Smooth muscle cell (in vitro differentiated cells): ENCODE results near the gene CBL. TPM values are rescaled to one million over a fixed set of nuclear protein-coding genes. Genes with fewer than 3 reads are reported as not detected.

Experiments
- DNase-seq: peaks from one replicate; lab custom pipeline; 2025; ENCODE audit not compliant: unreplicated experiment; lab: John Stamatoyannopoulos, UW
- H2AFZ ChIP-seq: fragments of 200-600 bp; sonication (generic); 2 replicates; pipeline ENCODE4 v1.6.0; 2016; ENCODE audit warnings: antibody characterized with exemption, low read depth, mild to moderate bottlenecking
- H3F3A ChIP-seq: fragments of 200-600 bp; sonication (generic); 2 replicates; pipeline ENCODE4 v1.6.0; 2017; ENCODE audit warnings: antibody characterized with exemption, low read depth
- H3K27ac ChIP-seq: fragments of 200-600 bp; sonication (generic); 2 replicates; pipeline ENCODE4 v1.5.1; 2016; ENCODE audit warnings: low read depth, mild to moderate bottlenecking
- H3K27me3 ChIP-seq: fragments of 200-600 bp; sonication (generic); 2 replicates; pipeline ENCODE4 v1.6.1; 2016; ENCODE audit warnings: low read depth, mild to moderate bottlenecking
- H3K36me3 ChIP-seq: fragments of 200-600 bp; sonication (generic); 2 replicates; pipeline ENCODE4 v1.5.1; 2016; ENCODE audit warnings: low read depth
- H3K4me1 ChIP-seq: fragments of 200-600 bp; sonication (generic); 2 replicates; pipeline ENCODE4 v1.5.1; 2016; ENCODE audit warnings: low read depth
- H3K4me2 ChIP-seq: fragments of 200-600 bp; sonication (generic); 2 replicates; pipeline ENCODE4 v1.6.0; 2016; ENCODE audit warnings: mild to moderate bottlenecking
- H3K4me3 ChIP-seq: fragments of 200-600 bp; sonication (generic); 2 replicates; pipeline ENCODE4 v1.5.1; 2016; ENCODE audit warnings: mild to moderate bottlenecking
- H3K79me2 ChIP-seq: fragments of 200-600 bp; sonication (generic); 2 replicates; pipeline ENCODE4 v1.6.0; 2016; ENCODE audit warnings: low read depth, mild to moderate bottlenecking
- H3K9ac ChIP-seq: fragments of 200-600 bp; sonication (generic); 2 replicates; pipeline ENCODE4 v1.6.0; 2016; ENCODE audit warnings: low read depth
- H3K9me3 ChIP-seq: fragments of 200-600 bp; sonication (generic); replicated peaks from 2 replicates; pipeline ENCODE4 v1.5.1; 2016; ENCODE audit warnings: low read depth
- H4K20me1 ChIP-seq: fragments of 200-600 bp; sonication (generic); 2 replicates; pipeline ENCODE4 v1.6.0; 2016; ENCODE audit warnings: low read depth
- WGBS: methylation state at CpG from one replicate; pipeline ENCODE4 v1.1.7; 2016; ENCODE audit warnings: low lambda C conversion rate; 5-methylcytosine and 5-hydroxymethylcytosine counted together
- polyA plus RNA-seq: library from polyadenylated mRNA; unstranded; fragments of >200 nt; fragmentation: Nextera tagmentation; extraction: Ambion mirVana; gene quantifications from 2 replicates; pipeline ENCODE4 v1.2.1, GENCODE V29; 2016
- total RNA-seq: library from RNA; depleted of rRNA; stranded (reverse); fragments of >200 nt; gene quantifications from 2 replicates; pipeline ENCODE4 v1.2.3, GENCODE V29; 2014
- TF ChIP-seq, protein P1 (sequence below): fragments of 200-600 bp; sonication (generic); IDR thresholded peaks from 2 replicates; pipeline ENCODE4 v1.5.1; 2017; ENCODE audit warnings: borderline replicate concordance, mild to moderate bottlenecking, antibody characterized with exemption; ENCODE audit not compliant: insufficient read depth, poor library complexity, severe bottlenecking

The CBL gene
- total and polyA plus RNA-seq, 2 experiments from 2014 or later, result 5.0 to 18.9 TPM

DNA sequence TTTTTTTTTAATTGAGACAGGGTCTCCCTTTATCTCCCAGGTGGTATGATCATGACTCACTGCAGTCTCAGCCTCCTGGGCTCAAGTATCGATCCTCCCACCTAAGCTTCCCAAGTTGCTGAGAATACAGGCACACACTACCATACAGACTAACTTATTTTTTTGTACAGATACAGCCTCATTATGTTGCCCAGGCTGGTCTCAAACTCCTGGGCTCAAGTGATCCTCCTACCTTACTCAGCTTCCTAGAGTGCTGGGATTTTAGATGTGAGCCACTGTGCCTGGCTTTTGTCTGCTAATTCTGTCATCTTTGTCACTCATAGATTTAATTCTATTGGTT, 43.5 kb downstream of the CBL start:
- Histone ChIP-seq H3K27me3 (no peaks in the 10 kb centered on the region), H3K79me2 (peaks cover 20% of the 10 kb centered on the region), H2AFZ (no peak overlapping the region), H3K9ac (no peak overlapping the region), H3K4me1 (no peaks in the 10 kb centered on the region), H3K36me3 (no peaks in the 10 kb centered on the region), H3F3A (no peaks in the 10 kb centered on the region), H3K9me3 (no peaks in the 10 kb centered on the region), H3K4me2 (no peak overlapping the region), H3K27ac (no peak overlapping the region), H3K4me3 (no peak overlapping the region), H4K20me1 (peaks cover 47% of the 10 kb centered on the region)
- DNase-seq, result no peak
- TF ChIP-seq, protein P1, sequence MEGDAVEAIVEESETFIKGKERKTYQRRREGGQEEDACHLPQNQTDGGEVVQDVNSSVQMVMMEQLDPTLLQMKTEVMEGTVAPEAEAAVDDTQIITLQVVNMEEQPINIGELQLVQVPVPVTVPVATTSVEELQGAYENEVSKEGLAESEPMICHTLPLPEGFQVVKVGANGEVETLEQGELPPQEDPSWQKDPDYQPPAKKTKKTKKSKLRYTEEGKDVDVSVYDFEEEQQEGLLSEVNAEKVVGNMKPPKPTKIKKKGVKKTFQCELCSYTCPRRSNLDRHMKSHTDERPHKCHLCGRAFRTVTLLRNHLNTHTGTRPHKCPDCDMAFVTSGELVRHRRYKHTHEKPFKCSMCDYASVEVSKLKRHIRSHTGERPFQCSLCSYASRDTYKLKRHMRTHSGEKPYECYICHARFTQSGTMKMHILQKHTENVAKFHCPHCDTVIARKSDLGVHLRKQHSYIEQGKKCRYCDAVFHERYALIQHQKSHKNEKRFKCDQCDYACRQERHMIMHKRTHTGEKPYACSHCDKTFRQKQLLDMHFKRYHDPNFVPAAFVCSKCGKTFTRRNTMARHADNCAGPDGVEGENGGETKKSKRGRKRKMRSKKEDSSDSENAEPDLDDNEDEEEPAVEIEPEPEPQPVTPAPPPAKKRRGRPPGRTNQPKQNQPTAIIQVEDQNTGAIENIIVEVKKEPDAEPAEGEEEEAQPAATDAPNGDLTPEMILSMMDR, result no peak
- WGBS, result 73% methylated on average over 1 of the region's 1 CpG

DNA sequence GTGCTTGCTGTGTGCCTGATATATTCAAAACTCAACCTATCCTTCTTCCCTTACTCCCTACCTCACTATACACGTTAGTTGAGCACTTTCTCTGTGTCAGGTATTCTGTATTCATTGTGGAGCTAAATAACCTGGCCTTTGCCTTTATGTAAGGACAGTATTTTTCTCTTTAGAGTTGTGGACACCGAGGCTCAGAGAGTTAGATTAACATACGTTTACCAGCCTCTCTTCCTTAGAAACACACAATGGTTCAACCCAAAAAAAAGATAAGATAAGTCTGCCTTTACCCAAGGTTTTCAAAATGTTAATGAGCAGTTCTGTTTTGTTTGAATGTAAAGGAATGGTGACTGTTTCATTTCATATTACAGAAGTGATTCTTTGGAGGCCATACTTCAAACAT, 45.0 kb downstream of the CBL start:
- H3K27me3 ChIP-seq, result no peaks in the 10 kb centered on the region
- TF ChIP-seq, protein P1, result no peak
- no peaks in the 10 kb centered on the region for H3F3A ChIP-seq
- H4K20me1 ChIP-seq, result peaks cover 42% of the 10 kb centered on the region
- 82% methylated on average over 3 of the region's 3 CpGs for WGBS
- no peaks in the 10 kb centered on the region for H3K36me3 ChIP-seq
- no peaks in the 10 kb centered on the region for H3K4me1 ChIP-seq
- no peak overlapping the region for H3K4me2 ChIP-seq
- H2AFZ ChIP-seq, result no peak overlapping the region
- peaks cover 19% of the 10 kb centered on the region for H3K79me2 ChIP-seq
- no peak overlapping the region for H3K27ac ChIP-seq
- no peak overlapping the region for H3K9ac ChIP-seq
- no peaks in the 10 kb centered on the region for H3K9me3 ChIP-seq
- no peak overlapping the region for H3K4me3 ChIP-seq
- no peak for DNase-seq

DNA sequence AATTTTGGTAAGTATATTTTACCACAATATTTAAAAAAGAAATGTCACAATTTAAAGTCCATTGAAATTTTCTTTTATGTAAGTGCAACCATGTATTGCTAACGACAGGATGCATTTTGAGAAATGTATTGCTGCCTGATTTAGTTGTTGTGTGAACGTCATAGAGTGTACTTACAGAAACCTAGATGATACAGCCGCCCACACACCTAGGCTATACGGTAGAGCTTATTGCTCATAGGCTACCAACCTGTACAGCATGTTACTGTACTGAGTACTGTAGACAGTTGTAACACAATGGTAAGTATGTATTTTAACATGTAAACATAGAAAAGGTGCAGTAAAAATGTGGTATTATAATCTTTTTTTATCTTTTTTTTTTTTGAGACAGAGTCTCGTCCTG, 48.1 kb downstream of the CBL start:
- WGBS, result 94% methylated on average over 5 of the region's 5 CpGs
- no peak overlapping the region for H2AFZ ChIP-seq
- H3F3A ChIP-seq, result peaks cover 7% of the 10 kb centered on the region
- TF ChIP-seq, protein P1, result no peak
- no peak overlapping the region for H3K4me3 ChIP-seq
- no peak overlapping the region for H3K27ac ChIP-seq
- peaks cover 42% of the 10 kb centered on the region for H3K79me2 ChIP-seq
- no peaks in the 10 kb centered on the region for H3K36me3 ChIP-seq
- no peak overlapping the region for H3K4me2 ChIP-seq
- H4K20me1 ChIP-seq, result peaks cover 67% of the 10 kb centered on the region
- no peaks in the 10 kb centered on the region for H3K27me3 ChIP-seq
- peaks cover 3% of the 10 kb centered on the region for H3K4me1 ChIP-seq
- DNase-seq, result no peak
- H3K9ac ChIP-seq, result no peak overlapping the region
- H3K9me3 ChIP-seq, result no peaks in the 10 kb centered on the region

DNA sequence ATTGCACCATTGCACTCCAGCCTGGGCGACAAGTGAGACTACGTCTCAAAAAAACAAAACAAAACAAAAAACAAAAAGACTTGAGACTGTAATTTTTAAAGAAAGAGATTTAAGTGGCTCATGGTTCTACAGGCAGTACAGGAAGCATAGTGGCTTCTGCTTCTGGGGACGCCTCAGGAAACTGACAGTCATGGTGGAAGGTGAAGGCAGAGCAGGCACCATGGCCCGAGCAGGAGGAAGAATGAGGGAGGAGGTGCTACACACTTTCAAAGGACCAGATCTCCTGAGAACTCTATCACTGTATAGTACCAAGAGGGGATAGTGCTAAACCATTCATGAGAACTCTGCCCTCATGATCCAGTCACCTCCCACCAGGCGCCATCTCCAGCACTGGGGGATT, 52.0 kb downstream of the CBL start:
- H3K27ac ChIP-seq, result no peak overlapping the region
- H3K4me2 ChIP-seq, result no peak overlapping the region
- TF ChIP-seq, protein P1, result no peak
- no peaks in the 10 kb centered on the region for H3K27me3 ChIP-seq
- H3K36me3 ChIP-seq, result no peaks in the 10 kb centered on the region
- H3K9me3 ChIP-seq, result no peaks in the 10 kb centered on the region
- no peak overlapping the region for H2AFZ ChIP-seq
- peaks cover 77% of the 10 kb centered on the region for H4K20me1 ChIP-seq
- H3F3A ChIP-seq, result peaks cover 11% of the 10 kb centered on the region
- DNase-seq, result no peak
- H3K79me2 ChIP-seq, result peaks cover 60% of the 10 kb centered on the region
- WGBS, result 89% methylated on average over 5 of the region's 5 CpGs
- no peak overlapping the region for H3K4me3 ChIP-seq
- H3K9ac ChIP-seq, result no peak overlapping the region
- H3K4me1 ChIP-seq, result peaks cover 3% of the 10 kb centered on the region
